Ishikawa (cell line): Measurements from ENCODE around the gene KCNJ3.

Experiments used
- CEBPB ChIP-seq: IDR thresholded peaks from 2 replicates; pipeline ENCODE4 v1.6.1; 2012
- CREB1 ChIP-seq: IDR thresholded peaks from 2 replicates; pipeline ENCODE4 v1.6.1; 2012; ENCODE audit warnings: low read depth
- EGR1 ChIP-seq: IDR thresholded peaks from 2 replicates; pipeline ENCODE4 v1.6.1; 2012
- EP300 ChIP-seq: IDR thresholded peaks from 2 replicates; pipeline ENCODE4 v1.6.1; 2012; ENCODE audit warnings: borderline replicate concordance
- FOXM1 ChIP-seq: IDR thresholded peaks from 2 replicates; pipeline ENCODE4 v1.6.1; 2012; ENCODE audit warnings: low read depth, borderline replicate concordance
- NFIC ChIP-seq: IDR thresholded peaks from 2 replicates; pipeline ENCODE4 v1.6.1; 2012
- RAD21 ChIP-seq: IDR thresholded peaks from 2 replicates; pipeline ENCODE4 v1.6.1; 2012; ENCODE audit warnings: low read depth
- TAF1 ChIP-seq: IDR thresholded peaks from 2 replicates; pipeline ENCODE4 v1.6.1; 2012; ENCODE audit warnings: low read depth, mild to moderate bottlenecking
- TCF12 ChIP-seq: IDR thresholded peaks from 2 replicates; pipeline ENCODE4 v1.6.1; 2012; ENCODE audit warnings: low read depth
- TEAD4 ChIP-seq: IDR thresholded peaks from 2 replicates; pipeline ENCODE4 v1.6.1; 2012
- YY1 ChIP-seq: IDR thresholded peaks from 2 replicates; pipeline ENCODE4 v1.6.1; 2012; ENCODE audit warnings: low read depth
- ZBTB7A ChIP-seq: IDR thresholded peaks from 2 replicates; pipeline ENCODE4 v1.6.1; 2012; ENCODE audit warnings: low read depth
- TF ChIP-seq, protein P1 (sequence below): IDR thresholded peaks from 2 replicates; pipeline ENCODE4 v1.6.1; 2012
- TF ChIP-seq, protein P2 (sequence below): IDR thresholded peaks from 2 replicates; pipeline ENCODE4 v1.6.1; 2012; ENCODE audit warnings: low read depth, mild to moderate bottlenecking
- TF ChIP-seq, protein P3 (sequence below): IDR thresholded peaks from 2 replicates; pipeline ENCODE4 v1.6.1; 2012

Gene KCNJ3

DNA sequence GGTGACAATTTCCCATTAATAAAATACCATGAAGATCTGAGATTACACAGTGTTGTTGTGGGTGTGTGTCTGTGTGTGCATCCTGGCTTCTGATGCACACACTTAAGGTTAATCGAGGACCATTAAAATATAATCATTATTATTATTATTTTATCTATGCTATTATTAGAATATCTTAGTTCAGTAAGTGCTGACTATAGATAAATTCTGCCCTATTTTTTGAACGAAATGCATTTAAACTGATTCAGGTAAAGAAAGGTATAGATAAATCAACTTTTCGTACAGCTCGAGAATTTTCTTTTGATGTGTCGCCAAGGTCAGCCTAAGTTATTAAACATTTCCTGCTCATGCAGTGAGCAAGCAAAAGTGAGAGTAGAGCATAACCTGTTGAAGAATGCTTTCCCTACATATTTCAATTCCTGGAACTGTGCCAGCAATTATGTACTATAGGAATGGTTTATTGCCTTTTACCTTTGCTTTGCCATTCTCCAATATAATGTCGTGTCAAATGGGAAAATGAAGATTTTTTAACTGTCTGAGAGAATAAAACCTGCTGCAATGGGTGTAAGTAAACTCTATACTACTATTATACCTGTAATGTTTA is 25.8 kb downstream of the KCNJ3 start:
- TF ChIP-seq CEBPB (no peak), NFIC (peak; percentile 68)

DNA sequence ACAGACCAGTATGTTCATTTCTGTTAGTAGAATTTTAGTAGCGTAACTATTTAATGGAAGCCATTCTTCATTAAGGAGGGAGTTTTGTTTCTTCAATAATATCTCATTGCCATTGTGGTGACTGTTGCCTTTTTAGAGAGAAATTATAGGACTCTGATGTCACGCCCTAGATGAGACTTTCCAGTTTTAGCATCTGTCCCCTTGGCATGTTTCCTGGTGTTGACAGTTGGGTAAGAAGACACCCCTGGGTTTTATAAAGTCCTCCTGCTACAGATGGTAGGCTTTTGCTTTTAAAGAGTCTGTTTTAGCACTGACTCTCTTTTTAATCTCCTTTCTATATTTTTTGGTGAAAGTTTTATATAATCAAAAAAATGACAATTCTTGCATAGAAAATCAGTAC is 41.9 kb downstream of the KCNJ3 start:
- TF ChIP-seq FOXM1 = no peak
- TF ChIP-seq EP300 = no peak
- no peak for TF ChIP-seq CEBPB
- no peak for TF ChIP-seq CREB1
- no peak for TF ChIP-seq EGR1
- no peak for TF ChIP-seq TEAD4
- TF ChIP-seq, protein P1, sequence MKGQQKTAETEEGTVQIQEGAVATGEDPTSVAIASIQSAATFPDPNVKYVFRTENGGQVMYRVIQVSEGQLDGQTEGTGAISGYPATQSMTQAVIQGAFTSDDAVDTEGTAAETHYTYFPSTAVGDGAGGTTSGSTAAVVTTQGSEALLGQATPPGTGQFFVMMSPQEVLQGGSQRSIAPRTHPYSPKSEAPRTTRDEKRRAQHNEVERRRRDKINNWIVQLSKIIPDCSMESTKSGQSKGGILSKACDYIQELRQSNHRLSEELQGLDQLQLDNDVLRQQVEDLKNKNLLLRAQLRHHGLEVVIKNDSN = no peak
- TF ChIP-seq NFIC = no peak
- TF ChIP-seq ZBTB7A = no peak
- TF ChIP-seq, protein P2, sequence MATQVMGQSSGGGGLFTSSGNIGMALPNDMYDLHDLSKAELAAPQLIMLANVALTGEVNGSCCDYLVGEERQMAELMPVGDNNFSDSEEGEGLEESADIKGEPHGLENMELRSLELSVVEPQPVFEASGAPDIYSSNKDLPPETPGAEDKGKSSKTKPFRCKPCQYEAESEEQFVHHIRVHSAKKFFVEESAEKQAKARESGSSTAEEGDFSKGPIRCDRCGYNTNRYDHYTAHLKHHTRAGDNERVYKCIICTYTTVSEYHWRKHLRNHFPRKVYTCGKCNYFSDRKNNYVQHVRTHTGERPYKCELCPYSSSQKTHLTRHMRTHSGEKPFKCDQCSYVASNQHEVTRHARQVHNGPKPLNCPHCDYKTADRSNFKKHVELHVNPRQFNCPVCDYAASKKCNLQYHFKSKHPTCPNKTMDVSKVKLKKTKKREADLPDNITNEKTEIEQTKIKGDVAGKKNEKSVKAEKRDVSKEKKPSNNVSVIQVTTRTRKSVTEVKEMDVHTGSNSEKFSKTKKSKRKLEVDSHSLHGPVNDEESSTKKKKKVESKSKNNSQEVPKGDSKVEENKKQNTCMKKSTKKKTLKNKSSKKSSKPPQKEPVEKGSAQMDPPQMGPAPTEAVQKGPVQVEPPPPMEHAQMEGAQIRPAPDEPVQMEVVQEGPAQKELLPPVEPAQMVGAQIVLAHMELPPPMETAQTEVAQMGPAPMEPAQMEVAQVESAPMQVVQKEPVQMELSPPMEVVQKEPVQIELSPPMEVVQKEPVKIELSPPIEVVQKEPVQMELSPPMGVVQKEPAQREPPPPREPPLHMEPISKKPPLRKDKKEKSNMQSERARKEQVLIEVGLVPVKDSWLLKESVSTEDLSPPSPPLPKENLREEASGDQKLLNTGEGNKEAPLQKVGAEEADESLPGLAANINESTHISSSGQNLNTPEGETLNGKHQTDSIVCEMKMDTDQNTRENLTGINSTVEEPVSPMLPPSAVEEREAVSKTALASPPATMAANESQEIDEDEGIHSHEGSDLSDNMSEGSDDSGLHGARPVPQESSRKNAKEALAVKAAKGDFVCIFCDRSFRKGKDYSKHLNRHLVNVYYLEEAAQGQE = no peak
- TF ChIP-seq RAD21 = no peak
- TF ChIP-seq TCF12 = no peak
- TF ChIP-seq, protein P3, sequence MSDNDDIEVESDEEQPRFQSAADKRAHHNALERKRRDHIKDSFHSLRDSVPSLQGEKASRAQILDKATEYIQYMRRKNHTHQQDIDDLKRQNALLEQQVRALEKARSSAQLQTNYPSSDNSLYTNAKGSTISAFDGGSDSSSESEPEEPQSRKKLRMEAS = no peak
- no peak for TF ChIP-seq TAF1
- TF ChIP-seq YY1 = no peak

DNA sequence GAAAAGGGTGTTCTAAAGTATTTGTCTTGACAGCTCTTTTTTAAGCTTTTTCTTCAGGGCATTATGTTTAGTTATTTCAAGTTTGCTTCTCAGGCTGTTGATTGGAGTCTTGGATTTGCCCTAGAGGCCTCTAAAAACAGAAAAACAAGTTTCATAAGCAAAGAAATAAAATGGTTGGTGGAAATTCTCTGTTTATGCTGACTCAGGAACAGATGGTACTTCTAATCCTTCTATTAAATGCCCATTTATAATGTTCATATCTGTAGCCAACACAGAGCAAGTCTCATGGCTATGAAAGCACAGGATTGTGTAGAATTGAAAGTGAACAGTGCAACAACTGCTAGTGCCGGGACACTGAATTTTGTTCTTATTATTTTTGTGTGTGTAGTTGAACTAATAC is 60.4 kb downstream of the KCNJ3 start:
- no peak for TF ChIP-seq CREB1
- TF ChIP-seq YY1 = no peak
- TF ChIP-seq, protein P2 = no peak
- no peak for TF ChIP-seq EGR1
- TF ChIP-seq TAF1 = no peak
- TF ChIP-seq, protein P3 = no peak
- no peak for TF ChIP-seq ZBTB7A
- TF ChIP-seq TEAD4 = no peak

DNA sequence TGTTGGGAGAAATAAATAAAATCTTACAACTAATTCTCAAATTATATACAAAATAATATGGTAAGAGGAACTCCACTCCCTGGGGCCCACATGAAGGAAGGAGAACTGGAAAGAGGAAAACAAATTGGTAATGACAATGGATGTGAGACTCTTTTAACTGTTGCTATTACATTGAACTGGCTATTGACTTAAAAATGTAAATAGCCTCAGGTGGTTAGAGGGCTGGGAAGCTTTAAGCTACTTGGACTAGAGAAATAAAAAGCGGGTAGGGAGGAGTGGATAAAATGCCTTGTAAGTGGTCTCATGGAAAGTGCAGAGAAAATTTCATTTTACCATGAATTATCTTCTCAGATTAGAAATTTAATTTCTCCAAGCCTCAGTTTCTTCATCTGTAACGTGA is 64.1 kb downstream of the KCNJ3 start:
- TF ChIP-seq EGR1 (no peak), EP300 (no peak)
- TF ChIP-seq, protein P2 = no peak

DNA sequence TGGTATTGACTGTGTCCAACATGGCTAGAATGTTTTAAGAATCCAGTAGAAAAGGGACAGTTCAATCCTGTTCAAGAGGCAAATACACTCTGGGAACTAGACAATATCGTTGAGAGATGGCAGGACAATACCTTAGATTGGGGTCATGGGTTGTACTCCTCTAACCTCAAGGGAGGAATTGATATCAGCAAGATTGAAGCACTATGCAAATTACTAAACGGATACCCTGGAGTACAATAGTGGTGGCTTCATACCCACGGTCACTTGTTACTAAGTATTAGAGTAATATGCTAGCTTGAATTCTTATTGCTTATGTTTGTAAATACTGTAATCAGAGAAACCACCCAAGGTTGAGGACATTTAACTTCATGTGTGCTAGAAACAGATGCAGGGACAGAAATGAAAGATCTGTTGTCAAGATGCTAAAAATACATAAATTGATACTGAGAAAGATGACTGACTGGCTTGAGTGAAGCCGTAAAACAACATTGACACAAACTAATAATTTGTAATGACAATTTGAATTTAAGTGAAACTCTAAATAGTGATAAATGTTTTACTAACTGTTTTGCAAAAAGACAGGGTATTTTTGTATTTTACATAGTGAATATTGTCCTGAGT is 73.3 kb downstream of the KCNJ3 start:
- TF ChIP-seq YY1 = no peak
- no peak for TF ChIP-seq ZBTB7A
- TF ChIP-seq TCF12 = no peak
- TF ChIP-seq EGR1 = no peak
- no peak for TF ChIP-seq RAD21
- TF ChIP-seq CREB1 = no peak
- no peak for TF ChIP-seq TAF1
- TF ChIP-seq, protein P2 = no peak
- TF ChIP-seq CEBPB = no peak
- TF ChIP-seq TEAD4 = no peak
- TF ChIP-seq EP300 = no peak
- TF ChIP-seq, protein P1 = no peak
- TF ChIP-seq NFIC = no peak
